ENCODE measurements around the gene LRFN2. TPM values are rescaled to one million over a fixed set of nuclear protein-coding genes. Genes with fewer than 3 reads are reported as not detected.

The LRFN2 gene
- polyA plus RNA-seq, 1 donor from 2014 or later, result 14.8 TPM

GRCh38 chr6:40380271-40380670 lies 206.9 kb downstream of the LRFN2 start:
- H3K36me3 ChIP-seq (ENCODE audit: insufficient read depth, low read length), result no peaks in the 10 kb centered on the region
- no peaks in the 10 kb centered on the region for H3K79me2 ChIP-seq (replicated peaks; ENCODE audit: insufficient read depth, low read length)
- H3K27ac ChIP-seq (ENCODE audit: low read length), result no peak overlapping the region
- H3K4me3 ChIP-seq (ENCODE audit: low read length), result no peak overlapping the region
- H4K20me1 ChIP-seq (ENCODE audit: insufficient read depth), result no peaks in the 10 kb centered on the region
- H2AFZ ChIP-seq (ENCODE audit: low read depth, low read length), result no peak overlapping the region
- no peaks in the 10 kb centered on the region for H3K9me2 ChIP-seq (ENCODE audit: insufficient read depth, low read length)
- H3F3A ChIP-seq (ENCODE audit: insufficient read depth, low read length, poor library complexity, severe bottlenecking), result no peaks in the 10 kb centered on the region
- no peaks in the 10 kb centered on the region for H3K27me3 ChIP-seq (ENCODE audit: insufficient read depth, low read depth, low read length)
- TF ChIP-seq CTCF (IDR thresholded peaks at IDR 0.05; ENCODE audit: poor library complexity, severe bottlenecking), result no peak
- no peak for TF ChIP-seq MXI1 (conservative IDR thresholded peaks at IDR 0.05; ENCODE audit: poor library complexity, severe bottlenecking)
- H3K4me2 ChIP-seq (ENCODE audit: low read length), result no peak overlapping the region
- no peak overlapping the region for H3K9ac ChIP-seq (ENCODE audit: low read length)
- H3K9me3 ChIP-seq (ENCODE audit: low read length), result no peaks in the 10 kb centered on the region

DNA sequence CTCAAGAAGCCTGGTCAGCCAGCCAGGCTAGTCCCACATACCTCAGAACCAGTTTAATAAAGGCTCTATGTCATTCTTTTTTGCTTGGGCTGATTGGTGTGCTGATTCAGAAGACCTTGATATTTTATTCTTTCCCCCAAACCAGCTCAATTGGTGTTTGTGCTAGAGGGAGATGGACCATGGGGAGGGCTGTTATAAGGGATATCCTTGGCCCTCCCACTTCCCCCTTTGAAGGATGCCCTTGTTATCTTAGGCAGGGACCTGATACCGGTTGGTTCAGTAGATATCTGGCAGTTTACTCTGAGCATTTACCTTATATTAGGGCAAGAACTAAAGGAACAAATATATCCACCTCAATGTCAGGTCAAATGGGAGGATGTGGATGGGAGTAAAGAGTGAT lies 207.4 kb downstream of the LRFN2 start:
- no peaks in the 10 kb centered on the region for H3K9me3 ChIP-seq (ENCODE audit: low read length)

More for the DNA sequence above, 207.4 kb downstream of the LRFN2 start:
- no peak for TF ChIP-seq TAF1 (IDR thresholded peaks at IDR 0.05; ENCODE audit: low read depth)
- no peak for TF ChIP-seq POLR2AphosphoS5 (IDR thresholded peaks at IDR 0.05)
- no peak for TF ChIP-seq RAD21 (conservative IDR thresholded peaks at IDR 0.05)
- TF ChIP-seq, protein P1, sequence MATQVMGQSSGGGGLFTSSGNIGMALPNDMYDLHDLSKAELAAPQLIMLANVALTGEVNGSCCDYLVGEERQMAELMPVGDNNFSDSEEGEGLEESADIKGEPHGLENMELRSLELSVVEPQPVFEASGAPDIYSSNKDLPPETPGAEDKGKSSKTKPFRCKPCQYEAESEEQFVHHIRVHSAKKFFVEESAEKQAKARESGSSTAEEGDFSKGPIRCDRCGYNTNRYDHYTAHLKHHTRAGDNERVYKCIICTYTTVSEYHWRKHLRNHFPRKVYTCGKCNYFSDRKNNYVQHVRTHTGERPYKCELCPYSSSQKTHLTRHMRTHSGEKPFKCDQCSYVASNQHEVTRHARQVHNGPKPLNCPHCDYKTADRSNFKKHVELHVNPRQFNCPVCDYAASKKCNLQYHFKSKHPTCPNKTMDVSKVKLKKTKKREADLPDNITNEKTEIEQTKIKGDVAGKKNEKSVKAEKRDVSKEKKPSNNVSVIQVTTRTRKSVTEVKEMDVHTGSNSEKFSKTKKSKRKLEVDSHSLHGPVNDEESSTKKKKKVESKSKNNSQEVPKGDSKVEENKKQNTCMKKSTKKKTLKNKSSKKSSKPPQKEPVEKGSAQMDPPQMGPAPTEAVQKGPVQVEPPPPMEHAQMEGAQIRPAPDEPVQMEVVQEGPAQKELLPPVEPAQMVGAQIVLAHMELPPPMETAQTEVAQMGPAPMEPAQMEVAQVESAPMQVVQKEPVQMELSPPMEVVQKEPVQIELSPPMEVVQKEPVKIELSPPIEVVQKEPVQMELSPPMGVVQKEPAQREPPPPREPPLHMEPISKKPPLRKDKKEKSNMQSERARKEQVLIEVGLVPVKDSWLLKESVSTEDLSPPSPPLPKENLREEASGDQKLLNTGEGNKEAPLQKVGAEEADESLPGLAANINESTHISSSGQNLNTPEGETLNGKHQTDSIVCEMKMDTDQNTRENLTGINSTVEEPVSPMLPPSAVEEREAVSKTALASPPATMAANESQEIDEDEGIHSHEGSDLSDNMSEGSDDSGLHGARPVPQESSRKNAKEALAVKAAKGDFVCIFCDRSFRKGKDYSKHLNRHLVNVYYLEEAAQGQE (IDR thresholded peaks at IDR 0.05; ENCODE audit: borderline replicate concordance), result no peak
- no peak for TF ChIP-seq MXI1 (conservative IDR thresholded peaks at IDR 0.05; ENCODE audit: poor library complexity, severe bottlenecking)
- no peak for TF ChIP-seq SMC3 (conservative IDR thresholded peaks at IDR 0.05; ENCODE audit: poor library complexity)
- TF ChIP-seq EP300 (conservative IDR thresholded peaks at IDR 0.05; ENCODE audit: poor library complexity, severe bottlenecking), result no peak
- no peak for TF ChIP-seq CTCF (IDR thresholded peaks at IDR 0.05; ENCODE audit: poor library complexity, severe bottlenecking)
- no peak for TF ChIP-seq EZH2 (IDR thresholded peaks at IDR 0.05; ENCODE audit: borderline replicate concordance, insufficient read depth, low read length, poor library complexity, severe bottlenecking)
- H3F3A ChIP-seq (ENCODE audit: insufficient read depth, low read length, poor library complexity, severe bottlenecking), result no peaks in the 10 kb centered on the region
- H4K20me1 ChIP-seq (ENCODE audit: insufficient read depth), result no peaks in the 10 kb centered on the region
- H3K79me2 ChIP-seq (replicated peaks; ENCODE audit: insufficient read depth, low read length), result no peaks in the 10 kb centered on the region
- H3K27ac ChIP-seq (ENCODE audit: low read length), result no peak overlapping the region
- H3K27me3 ChIP-seq (ENCODE audit: insufficient read depth, low read depth, low read length), result no peaks in the 10 kb centered on the region
- no peak overlapping the region for H3K4me3 ChIP-seq (ENCODE audit: low read length)
- no peak overlapping the region for H2AFZ ChIP-seq (ENCODE audit: low read depth, low read length)
- no peak overlapping the region for H3K4me2 ChIP-seq (ENCODE audit: low read length)
- H3K9me2 ChIP-seq (ENCODE audit: insufficient read depth, low read length), result no peaks in the 10 kb centered on the region
- no peaks in the 10 kb centered on the region for H3K36me3 ChIP-seq (ENCODE audit: insufficient read depth, low read length)
- H3K9ac ChIP-seq (ENCODE audit: low read length), result no peak overlapping the region

All from neural cell (in vitro differentiated cells).